Measurements from ENCODE around the gene UBE2L5. TPM values are rescaled to one million over a fixed set of nuclear protein-coding genes. Genes with fewer than 3 reads are reported as not detected.

Gene UBE2L5
- total RNA-seq, 2 donors from 2014 or later, result 0.25 TPM; not detected in 1

Other genes starting within 250 kb of the UBE2L5 start
- 10 to 100 TPM; 17.4 to 19.1 TPM for gene KATNAL1, start 114.9 kb upstream of the UBE2L5 start, total RNA-seq
- gene HMGB1, start 43.4 kb downstream of the UBE2L5 start, total RNA-seq, result 100 to 1,000 TPM; 418 to 551 TPM
- 10 to 100 TPM; 15.4 to 18.8 TPM for gene USPL1, start 195.4 kb downstream of the UBE2L5 start, total RNA-seq